ENCODE results near the gene CEP104. TPM values are rescaled to one million over a fixed set of nuclear protein-coding genes. Genes with fewer than 3 reads are reported as not detected.

CEP104 gene
- total and polyA plus RNA-seq, 9 of the 15 experiments (the other 6 are each of a cell fraction or from before 2014, with no cell fraction given) = 11.2 to 63.4 (median 42.6) TPM

DNA sequence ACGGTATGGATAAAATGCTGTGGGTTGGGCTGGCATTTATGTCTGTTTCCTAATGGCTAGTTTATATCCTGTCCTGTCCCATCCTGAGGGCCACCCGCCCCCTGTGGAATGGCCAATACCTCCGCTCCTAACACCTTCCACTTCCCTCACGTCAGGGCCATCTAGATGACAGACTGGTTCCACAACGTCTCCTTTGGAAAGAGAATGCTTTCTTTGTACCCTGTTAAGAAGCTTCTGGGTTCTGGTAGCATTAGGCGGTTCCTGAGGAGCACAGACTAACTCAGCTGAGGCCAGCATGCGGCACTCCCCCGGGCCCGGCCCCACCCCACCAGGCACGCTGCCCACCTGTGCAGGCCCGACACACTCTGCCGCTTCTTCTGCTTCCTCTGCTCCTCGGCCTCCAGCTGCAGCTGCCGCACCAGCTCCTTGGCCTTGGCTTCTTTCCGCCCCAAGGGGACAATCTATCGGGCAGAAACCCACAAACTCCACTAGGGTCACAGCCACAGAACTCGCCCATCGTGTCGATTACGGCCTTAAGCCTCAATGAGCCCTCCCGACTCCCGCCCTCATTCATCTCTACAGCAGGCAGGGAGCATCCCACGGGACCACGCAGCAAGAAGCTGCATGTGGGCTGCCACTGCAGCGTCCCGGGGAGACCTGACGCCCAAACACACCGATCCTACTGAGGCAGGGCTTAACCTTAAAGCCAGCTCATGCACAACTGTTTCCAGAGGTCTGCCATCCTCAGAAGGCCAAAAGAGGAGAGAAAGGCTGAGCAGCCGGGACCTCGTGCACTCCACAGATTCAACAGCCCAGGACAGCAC is 73.1 kb downstream of the CEP104 start:
- H3K9me1 ChIP-seq (ENCODE audit: control insufficient read depth, insufficient read depth, low read length) = no peaks in the 10 kb centered on the region
- ChIA-PET CTCF (ENCODE audit: low intra/inter-chr PET ratio) (no interaction called here), POLR2A (interaction anchor here (2.6 to 5.0 kb wide), 2 partner anchors 8 to 11 kb away, joined by 12 to 41 read pairs; partner anchors contain the start of gene LRRC47)
- FAIRE-seq (no peak), ATAC-seq (no peak), DNase-seq (ENCODE audit: extremely low read depth in 1 of 4, low spot score in 3 of 4) (no peak)
- H3K4me3 ChIP-seq = no peak overlapping the region
- no peaks in the 10 kb centered on the region for H3K9me3 ChIP-seq (replicated peaks; ENCODE audit: control insufficient read depth, insufficient read depth, low read depth, low read length)
- in situ Hi-C loops (cut with MboI) (no loop called here), intact Hi-C loops (cut with micrococcal nuclease) (no loop called here)
- peaks cover 0 to 27% of the 10 kb centered on the region in 2 experiments; a peak in 2 of 5 replicates for H3K4me1 ChIP-seq (replicated peaks in 1 of 2; ENCODE audit: control insufficient read depth in 2 of 2, insufficient read depth in 2 of 2, low read length in 2 of 2)
- H3K27me3 ChIP-seq (ENCODE audit: control insufficient read depth in 2 of 2, insufficient read depth in 2 of 2, low read length in 2 of 2) = no peaks in the 10 kb centered on the region
- peak overlapping the region in 1 of 2 experiments; percentile 18; a peak in 2 of 4 replicates for H3K9ac ChIP-seq (ENCODE audit: insufficient read depth in 1 of 2, low read depth in 2 of 2, low read length in 2 of 2)
- peaks cover 100% of the 10 kb centered on the region for H3K36me3 ChIP-seq (ENCODE audit: control insufficient read depth, insufficient read depth, low read length)
- no peak overlapping the region for H2AFZ ChIP-seq (ENCODE audit: low read depth, low read length)
- H3K79me2 ChIP-seq (ENCODE audit: control insufficient read depth, insufficient read depth, low read length) = peaks cover 16% of the 10 kb centered on the region
- no peaks in the 10 kb centered on the region for H4K20me1 ChIP-seq (replicated peaks; ENCODE audit: control insufficient read depth, insufficient read depth, low read length)
- BruUV-seq (replicated peaks) = no TSS peak
- no peak overlapping the region for H3K4me2 ChIP-seq (ENCODE audit: insufficient read depth, low read length)
- H3K27ac ChIP-seq (ENCODE audit: extremely low read depth, low read depth, low read length) = no peak overlapping the region
- 97% methylated on average over 29 of the region's 30 CpGs for WGBS (ENCODE audit: insufficient coverage, low coverage, missing lambda C conversion rate)
- TF ChIP-seq MED1 (CRISPR knock-in tag; IDR thresholded peaks at IDR 0.05; ENCODE audit: borderline replicate concordance) (no peak), RUNX1 (IDR thresholded peaks at IDR 0.05; ENCODE audit: low read depth) (no peak), ZNF407 (IDR thresholded peaks at IDR 0.05; ENCODE audit: low read depth) (no peak), BHLHE40 (IDR thresholded peaks at IDR 0.05; ENCODE audit: low read length) (no peak), POLR2G (IDR thresholded peaks at IDR 0.05; ENCODE audit: low read depth, low read length) (peak; percentile 71), MAZ (CRISPR knock-in tag; conservative IDR thresholded peaks at IDR 0.05 in 1 of 2, IDR thresholded peaks at IDR 0.05 in 1 of 2) (no peak), MTF1 (CRISPR knock-in tag; IDR thresholded peaks at IDR 0.05; ENCODE audit: borderline replicate concordance) (no peak), NFIC (IDR thresholded peaks at IDR 0.05) (no peak), MCM2 (IDR thresholded peaks at IDR 0.05; ENCODE audit: low read depth) (no peak)
- TF ChIP-seq, protein P1, sequence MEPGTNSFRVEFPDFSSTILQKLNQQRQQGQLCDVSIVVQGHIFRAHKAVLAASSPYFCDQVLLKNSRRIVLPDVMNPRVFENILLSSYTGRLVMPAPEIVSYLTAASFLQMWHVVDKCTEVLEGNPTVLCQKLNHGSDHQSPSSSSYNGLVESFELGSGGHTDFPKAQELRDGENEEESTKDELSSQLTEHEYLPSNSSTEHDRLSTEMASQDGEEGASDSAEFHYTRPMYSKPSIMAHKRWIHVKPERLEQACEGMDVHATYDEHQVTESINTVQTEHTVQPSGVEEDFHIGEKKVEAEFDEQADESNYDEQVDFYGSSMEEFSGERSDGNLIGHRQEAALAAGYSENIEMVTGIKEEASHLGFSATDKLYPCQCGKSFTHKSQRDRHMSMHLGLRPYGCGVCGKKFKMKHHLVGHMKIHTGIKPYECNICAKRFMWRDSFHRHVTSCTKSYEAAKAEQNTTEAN (CRISPR knock-in tag; IDR thresholded peaks at IDR 0.05) = no peak
- TF ChIP-seq, protein P2, sequence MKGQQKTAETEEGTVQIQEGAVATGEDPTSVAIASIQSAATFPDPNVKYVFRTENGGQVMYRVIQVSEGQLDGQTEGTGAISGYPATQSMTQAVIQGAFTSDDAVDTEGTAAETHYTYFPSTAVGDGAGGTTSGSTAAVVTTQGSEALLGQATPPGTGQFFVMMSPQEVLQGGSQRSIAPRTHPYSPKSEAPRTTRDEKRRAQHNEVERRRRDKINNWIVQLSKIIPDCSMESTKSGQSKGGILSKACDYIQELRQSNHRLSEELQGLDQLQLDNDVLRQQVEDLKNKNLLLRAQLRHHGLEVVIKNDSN (CRISPR knock-in tag; IDR thresholded peaks at IDR 0.05) = 0 out of 2 replicates have a peak, but pooled peaks have one; percentile 26
